Transverse colon (tissue), 3 donors: ENCODE results near the gene SRSF6.

ENCODE experiments used
- POLR2A ChIP-seq: fragments of 450-650 bp; IDR thresholded peaks from one replicate; pipeline ENCODE4 v1.6.1; 2016; ENCODE audit warnings: antibody characterized with exemption, mild to moderate bottlenecking, moderate library complexity
- TF ChIP-seq, protein P1 (sequence below), 5 experiments: fragments of 200-600 bp in 3 of 5; fragments of 450-650 bp in 2 of 5; sonication (generic) in 3 of 5; IDR thresholded peaks; 1 replicate in 2 of 5; 2 replicates in 3 of 5; pipeline ENCODE4 v1.5.1; 2016 to 2017; ENCODE audit warnings: antibody characterized with exemption in 5 of 5, inconsistent platforms in 3 of 5, mild to moderate bottlenecking in 2 of 5, moderate library complexity in 1 of 5

DNA sequence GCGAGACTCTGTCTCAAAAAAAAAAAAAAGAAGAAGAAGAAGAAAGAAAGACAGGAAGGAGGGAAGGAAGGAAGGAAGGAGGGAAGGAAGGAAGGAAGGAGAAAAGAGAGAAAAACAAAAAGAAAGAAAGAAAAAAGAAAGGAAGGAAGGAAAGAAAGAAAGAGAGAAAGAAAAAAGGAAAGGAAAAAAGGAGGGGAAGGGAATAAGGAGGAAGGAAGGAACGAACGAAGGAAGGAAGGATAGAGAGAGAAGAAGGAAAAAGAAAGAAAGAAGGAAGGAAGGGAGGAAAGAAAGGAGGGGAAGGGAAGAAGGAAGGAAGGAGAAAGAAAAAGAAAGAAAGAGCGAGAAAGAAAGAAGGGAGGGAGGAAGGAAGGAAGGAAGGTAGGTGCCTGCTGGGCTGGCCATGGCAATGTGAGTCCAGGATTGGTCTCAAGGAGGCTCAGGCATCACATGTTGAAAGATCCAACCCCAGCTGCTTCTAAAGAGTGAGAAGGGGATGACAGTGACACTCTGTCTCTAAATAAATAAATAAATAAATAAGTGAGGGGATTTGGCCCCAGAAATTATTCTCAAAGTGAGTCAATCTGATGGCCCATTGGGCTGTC lies 24.3 kb upstream of the SRSF6 start:
- TF ChIP-seq, protein P1, sequence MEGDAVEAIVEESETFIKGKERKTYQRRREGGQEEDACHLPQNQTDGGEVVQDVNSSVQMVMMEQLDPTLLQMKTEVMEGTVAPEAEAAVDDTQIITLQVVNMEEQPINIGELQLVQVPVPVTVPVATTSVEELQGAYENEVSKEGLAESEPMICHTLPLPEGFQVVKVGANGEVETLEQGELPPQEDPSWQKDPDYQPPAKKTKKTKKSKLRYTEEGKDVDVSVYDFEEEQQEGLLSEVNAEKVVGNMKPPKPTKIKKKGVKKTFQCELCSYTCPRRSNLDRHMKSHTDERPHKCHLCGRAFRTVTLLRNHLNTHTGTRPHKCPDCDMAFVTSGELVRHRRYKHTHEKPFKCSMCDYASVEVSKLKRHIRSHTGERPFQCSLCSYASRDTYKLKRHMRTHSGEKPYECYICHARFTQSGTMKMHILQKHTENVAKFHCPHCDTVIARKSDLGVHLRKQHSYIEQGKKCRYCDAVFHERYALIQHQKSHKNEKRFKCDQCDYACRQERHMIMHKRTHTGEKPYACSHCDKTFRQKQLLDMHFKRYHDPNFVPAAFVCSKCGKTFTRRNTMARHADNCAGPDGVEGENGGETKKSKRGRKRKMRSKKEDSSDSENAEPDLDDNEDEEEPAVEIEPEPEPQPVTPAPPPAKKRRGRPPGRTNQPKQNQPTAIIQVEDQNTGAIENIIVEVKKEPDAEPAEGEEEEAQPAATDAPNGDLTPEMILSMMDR (IDR thresholded peaks at IDR 0.05) = no peak
- TF ChIP-seq POLR2A = no peak
